Omental fat pad (tissue), 4 donors: ENCODE results near the gene C1orf159. TPM values are rescaled to one million over a fixed set of nuclear protein-coding genes. Genes with fewer than 3 reads are reported as not detected.

ENCODE experiments used
- ATAC-seq: fragments of 150-250 bp; one replicate; pipeline ENCODE4 v1.9.1; 2016; ENCODE audit warnings: mild to moderate bottlenecking, moderate library complexity; ENCODE audit not compliant: low FRiP score
- DNase-seq: peaks from one replicate; pipeline ENCODE4 v3.0.0-alpha.2; 2019; ENCODE audit warnings: low spot score
- total RNA-seq, 4 donors: library from RNA; depleted of rRNA; stranded (reverse); fragments of >200 nt; gene quantifications; one replicate each; pipeline ENCODE4 v1.1.0, GENCODE V29; 2016
- TF ChIP-seq, protein P1 (sequence below), 3 donors: fragments of 450-650 bp; IDR thresholded peaks; one replicate each; pipeline ENCODE4 v1.5.1; 2016 to 2017; ENCODE audit warnings: antibody characterized with exemption in 3 of 3, mild to moderate bottlenecking in 3 of 3, moderate library complexity in 2 of 3

The C1orf159 gene
- total RNA-seq, 4 donors from 2014 or later, result 5.6 to 12.0 (median 9.5) TPM

DNA sequence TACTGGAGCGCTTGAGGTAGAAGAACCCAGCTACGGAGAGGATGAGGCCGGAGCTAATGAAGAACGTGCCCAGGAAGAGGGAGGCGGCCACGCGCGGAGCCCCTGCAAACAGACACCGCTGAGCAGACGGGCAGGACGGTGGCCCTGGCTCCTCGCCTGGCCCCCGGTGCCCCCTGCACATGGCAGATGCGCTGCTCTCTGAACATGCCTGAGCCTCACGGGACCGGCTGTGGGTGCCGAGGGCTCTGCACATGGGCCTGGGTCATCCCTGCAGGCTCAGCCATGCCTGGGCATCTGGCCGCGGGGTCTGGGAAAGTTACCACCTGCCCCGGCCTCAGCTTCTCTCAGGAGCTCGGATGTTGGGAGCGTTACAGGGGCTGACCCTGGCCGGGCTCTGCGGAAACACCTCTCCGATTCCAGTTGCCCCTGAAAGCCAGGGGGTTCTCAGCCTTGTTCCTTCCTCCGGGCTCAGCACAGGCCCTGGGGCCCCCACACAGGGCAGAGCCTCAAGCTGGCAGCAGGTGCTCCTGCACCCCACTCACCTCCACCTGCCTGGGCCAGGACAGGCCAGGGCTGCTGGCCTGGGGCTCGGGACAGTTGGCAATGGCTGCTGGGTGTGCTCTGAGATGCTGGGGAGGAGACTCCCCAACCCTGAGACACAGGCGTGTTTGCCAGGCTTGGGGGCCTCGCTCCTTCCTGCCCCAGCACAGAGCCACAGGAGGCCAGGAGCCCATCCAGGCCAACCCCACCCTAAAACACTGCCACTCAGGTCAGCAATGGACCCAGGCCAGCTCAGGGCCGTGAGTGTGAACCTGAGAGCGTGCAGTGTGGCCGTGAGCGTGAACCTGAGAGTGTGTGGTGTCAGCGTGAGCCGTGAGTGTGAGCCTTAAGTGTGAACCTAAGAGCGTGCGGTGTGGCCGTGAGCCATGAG, 29.7 kb downstream of the C1orf159 start:
- ATAC-seq (no peak), DNase-seq (no peak)
- TF ChIP-seq, protein P1, sequence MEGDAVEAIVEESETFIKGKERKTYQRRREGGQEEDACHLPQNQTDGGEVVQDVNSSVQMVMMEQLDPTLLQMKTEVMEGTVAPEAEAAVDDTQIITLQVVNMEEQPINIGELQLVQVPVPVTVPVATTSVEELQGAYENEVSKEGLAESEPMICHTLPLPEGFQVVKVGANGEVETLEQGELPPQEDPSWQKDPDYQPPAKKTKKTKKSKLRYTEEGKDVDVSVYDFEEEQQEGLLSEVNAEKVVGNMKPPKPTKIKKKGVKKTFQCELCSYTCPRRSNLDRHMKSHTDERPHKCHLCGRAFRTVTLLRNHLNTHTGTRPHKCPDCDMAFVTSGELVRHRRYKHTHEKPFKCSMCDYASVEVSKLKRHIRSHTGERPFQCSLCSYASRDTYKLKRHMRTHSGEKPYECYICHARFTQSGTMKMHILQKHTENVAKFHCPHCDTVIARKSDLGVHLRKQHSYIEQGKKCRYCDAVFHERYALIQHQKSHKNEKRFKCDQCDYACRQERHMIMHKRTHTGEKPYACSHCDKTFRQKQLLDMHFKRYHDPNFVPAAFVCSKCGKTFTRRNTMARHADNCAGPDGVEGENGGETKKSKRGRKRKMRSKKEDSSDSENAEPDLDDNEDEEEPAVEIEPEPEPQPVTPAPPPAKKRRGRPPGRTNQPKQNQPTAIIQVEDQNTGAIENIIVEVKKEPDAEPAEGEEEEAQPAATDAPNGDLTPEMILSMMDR (IDR thresholded peaks at IDR 0.05), result no peak

DNA sequence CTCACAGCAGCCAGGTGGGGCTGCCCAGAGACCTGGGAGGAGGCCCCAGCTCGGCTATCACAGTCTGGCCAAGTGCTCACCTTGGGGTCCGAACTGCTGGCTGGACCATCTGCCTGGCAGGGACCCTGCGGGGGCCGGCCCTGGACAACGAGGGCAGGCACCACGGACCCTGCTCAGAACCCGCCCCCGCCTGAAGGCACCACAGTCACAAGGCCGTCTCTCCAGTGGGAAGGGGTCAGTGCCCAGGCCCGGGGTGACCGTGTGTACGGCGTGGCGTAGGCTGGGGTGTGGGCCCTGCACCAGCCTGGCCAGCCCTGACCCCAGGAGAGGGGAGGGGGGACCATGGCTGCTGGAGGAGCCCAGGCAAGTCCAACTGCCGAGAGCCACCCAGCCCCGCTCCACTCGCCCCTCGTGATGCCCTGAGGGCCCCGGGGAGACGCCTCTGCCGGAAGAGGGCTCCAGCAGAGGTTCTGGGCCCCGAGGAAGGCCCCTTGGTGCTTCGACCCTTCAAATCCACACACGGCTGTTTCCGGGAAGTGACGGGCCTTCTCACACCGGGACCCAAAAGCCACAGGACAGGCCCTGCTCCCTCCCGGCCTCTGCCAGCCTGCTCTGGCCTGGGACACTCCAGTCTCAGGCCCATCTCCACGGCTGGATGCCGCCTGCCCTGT, 30.6 kb downstream of the C1orf159 start:
- DNase-seq (no peak), ATAC-seq (no peak)
- TF ChIP-seq, protein P1 (IDR thresholded peaks at IDR 0.05), result no peak

DNA sequence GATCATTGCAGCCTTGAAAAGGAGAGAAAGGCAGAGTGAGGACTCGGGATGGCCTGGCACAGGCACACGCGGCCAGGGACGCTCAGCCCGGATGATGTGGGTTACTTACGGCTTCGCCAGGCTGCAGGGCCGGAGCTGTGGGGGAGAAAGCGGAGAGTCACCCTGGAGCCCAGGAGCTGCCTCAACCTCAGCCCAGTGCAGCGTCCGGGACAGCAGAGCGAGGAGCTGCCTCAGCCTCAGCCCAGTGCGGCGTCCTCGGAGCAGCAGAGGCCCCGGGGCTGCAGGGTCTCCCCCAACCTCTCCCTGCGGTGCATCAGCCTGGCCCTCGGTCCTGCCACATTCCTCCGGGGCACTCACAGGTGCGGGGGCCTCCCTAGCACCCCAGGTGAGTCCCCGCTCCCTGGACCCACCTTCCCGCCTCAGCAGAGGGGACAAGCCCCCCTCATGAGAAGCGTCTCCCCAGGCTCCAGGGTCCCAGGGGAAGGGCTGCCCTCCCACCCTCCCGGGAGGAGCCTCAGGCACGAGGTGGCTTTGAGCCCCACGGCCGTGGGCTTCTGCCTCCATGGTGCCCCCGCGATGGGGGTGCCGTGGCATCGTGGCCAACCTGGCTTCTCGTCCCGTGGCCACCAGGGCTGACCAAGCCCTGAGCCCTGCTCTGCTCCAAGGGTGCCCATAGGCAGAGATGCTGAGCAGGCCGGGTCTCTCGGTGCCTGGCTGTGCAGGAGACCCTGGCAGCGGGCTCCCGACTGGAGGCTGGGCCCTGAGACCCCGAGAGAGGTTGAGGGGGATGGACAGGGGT, 31.3 kb downstream of the C1orf159 start:
- TF ChIP-seq, protein P1 (IDR thresholded peaks at IDR 0.05), result no peak
- no peak for ATAC-seq
- no peak for DNase-seq

DNA sequence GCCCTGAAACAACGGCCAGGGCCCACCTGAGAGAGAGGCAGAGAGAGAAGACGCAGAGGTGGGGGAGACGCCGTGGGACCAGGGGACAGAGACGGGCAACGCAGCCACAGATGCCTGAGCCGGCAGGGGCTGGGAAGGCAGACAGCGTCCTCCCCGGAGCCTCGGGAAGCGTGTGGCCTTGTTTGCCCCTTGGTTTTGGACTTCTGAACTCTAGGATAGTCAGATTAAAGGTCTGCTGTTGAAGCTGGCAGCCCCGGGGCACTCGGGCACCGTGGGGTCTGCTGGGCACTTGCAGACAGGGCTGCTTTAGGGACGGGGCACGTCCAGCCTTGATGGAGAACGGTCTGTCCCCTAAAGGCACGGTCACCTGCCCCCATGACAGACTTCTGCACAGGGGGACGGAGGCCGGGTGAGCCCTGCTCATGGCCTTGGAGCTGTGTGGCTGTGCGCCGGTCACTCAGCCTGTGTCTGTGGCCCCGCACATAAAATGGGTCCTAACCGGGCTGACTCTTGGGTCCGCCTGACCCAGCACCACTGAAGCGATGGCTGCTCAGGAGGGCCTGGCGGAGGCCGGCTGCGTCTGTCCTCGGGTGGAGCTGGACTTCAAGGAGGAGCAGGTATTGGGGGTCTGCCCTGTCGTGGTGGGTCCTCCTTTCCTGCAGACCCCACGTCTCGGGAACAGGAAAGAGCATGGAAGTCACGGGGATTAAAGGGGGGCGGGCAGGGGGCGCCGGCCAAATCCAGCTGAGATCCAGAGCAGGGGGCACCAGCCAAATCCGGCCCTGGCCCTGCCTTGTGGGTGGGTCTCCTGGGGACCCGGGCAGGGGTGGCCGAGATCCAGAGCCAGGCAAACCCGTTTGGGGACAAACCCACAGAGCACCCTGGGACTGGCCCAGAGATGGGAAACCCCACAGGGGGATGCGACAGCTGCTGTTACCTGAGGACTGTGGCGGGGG, 32.2 kb downstream of the C1orf159 start:
- ATAC-seq (no peak), DNase-seq (no peak)
- TF ChIP-seq, protein P1 (IDR thresholded peaks at IDR 0.05), result no peak

DNA sequence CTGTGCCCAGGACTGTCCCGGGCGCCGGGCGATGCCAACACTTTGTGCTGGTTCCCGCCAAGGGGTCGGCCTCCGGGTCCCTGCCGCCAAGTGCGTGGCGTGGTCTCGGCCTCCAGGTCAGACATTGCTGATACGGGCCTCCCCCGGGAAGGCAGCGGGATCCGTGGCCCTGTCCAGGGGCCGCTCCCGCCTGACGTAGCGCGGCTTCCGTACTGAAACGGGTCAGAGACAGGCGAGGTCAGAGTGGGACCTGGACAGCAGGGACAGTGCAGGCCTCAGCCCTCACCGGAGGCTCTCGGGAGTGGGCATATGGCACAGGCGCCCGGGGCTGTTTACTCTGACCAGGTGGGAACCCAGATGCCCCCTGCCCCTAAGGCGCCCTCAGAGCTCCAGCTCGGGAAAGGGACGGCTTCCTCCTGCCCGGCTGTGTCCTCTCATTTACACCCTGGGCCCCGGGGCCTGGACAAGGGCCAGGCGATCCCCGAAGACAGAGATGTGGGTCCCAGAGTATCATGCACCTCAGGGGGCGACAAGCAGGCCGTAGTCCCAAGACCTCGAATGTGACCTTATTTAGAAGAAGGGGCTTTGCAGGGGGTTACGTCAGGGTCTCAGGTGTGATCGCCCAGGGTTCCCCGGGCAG, 33.0 kb downstream of the C1orf159 start:
- TF ChIP-seq, protein P1 (IDR thresholded peaks at IDR 0.05), result no peak
- peak; percentile 18 for DNase-seq
- ATAC-seq, result no peak
